Ishikawa (cell line): Measurements from ENCODE around the gene ABTB2.

ENCODE experiments used
- CEBPB ChIP-seq: IDR thresholded peaks from 2 replicates; pipeline ENCODE4 v1.6.1; 2012
- EGR1 ChIP-seq: IDR thresholded peaks from 2 replicates; pipeline ENCODE4 v1.6.1; 2012
- EP300 ChIP-seq: IDR thresholded peaks from 2 replicates; pipeline ENCODE4 v1.6.1; 2012; ENCODE audit warnings: borderline replicate concordance
- TAF1 ChIP-seq: IDR thresholded peaks from 2 replicates; pipeline ENCODE4 v1.6.1; 2012; ENCODE audit warnings: low read depth, mild to moderate bottlenecking
- YY1 ChIP-seq: IDR thresholded peaks from 2 replicates; pipeline ENCODE4 v1.6.1; 2012; ENCODE audit warnings: low read depth
- ZBTB7A ChIP-seq: IDR thresholded peaks from 2 replicates; pipeline ENCODE4 v1.6.1; 2012; ENCODE audit warnings: low read depth
- TF ChIP-seq, protein P1 (sequence below): IDR thresholded peaks from 2 replicates; pipeline ENCODE4 v1.6.1; 2012

DNA sequence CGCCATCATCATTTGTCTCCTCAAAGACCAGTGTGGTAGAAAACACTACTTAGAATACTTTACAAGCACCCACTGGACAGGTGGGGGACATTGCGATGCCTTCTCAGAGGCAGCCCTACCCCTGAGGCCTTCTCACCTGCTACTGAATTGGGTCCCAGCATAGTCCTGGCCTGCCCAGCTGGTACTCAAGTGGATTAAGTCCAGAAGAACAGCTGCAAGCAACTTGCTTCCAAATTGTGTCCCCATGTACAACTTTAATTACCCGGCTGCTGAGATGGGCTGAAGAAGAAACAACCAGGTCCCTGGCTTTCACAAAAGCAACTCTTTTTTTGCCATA, 12.3 kb downstream of the ABTB2 start:
- TF ChIP-seq TAF1 (no peak), EGR1 (no peak), YY1 (no peak), EP300 (no peak), CEBPB (no peak), ZBTB7A (no peak)
- TF ChIP-seq, protein P1, sequence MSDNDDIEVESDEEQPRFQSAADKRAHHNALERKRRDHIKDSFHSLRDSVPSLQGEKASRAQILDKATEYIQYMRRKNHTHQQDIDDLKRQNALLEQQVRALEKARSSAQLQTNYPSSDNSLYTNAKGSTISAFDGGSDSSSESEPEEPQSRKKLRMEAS = no peak
